CD4-positive, alpha-beta T cell treated with Interleukin-2 at 100 ng/mL for 4 hours (primary cell): ENCODE measurements around the gene CDK4.
A peak's percentile ranks its signal among the peaks of the same experiment; 100 is the strongest.

Source experiments
- DNase-seq: peaks from one replicate; pipeline ENCODE4 v3.0.0-alpha.2; 2020; ENCODE audit warnings: low spot score

CDK4 gene

GRCh38 chr12:57739387-57739786, 12.7 kb downstream of the CDK4 start:
- DNase-seq = no peak

- DNase-seq = no peak
These were observed 13.4 kb downstream of the CDK4 start, which contains the start of gene AGAP2 for GRCh38 chr12:57738661-57739237. AGAP2 (minus strand) TSS chr12:57738742; CDS start chr12:57738246, 496 bp downstream.

- no peak for DNase-seq
These were observed 14.3 kb downstream of the CDK4 start for GRCh38 chr12:57737467-57738460.

- DNase-seq = no peak
These were observed 15.2 kb downstream of the CDK4 start for GRCh38 chr12:57736741-57737466.

GRCh38 chr12:57735952-57736740, 16.0 kb downstream of the CDK4 start:
- no peak for DNase-seq

- no peak for DNase-seq
These were observed 16.8 kb downstream of the CDK4 start for GRCh38 chr12:57735198-57735855.

GRCh38 chr12:57734591-57734990, 17.5 kb downstream of the CDK4 start:
- DNase-seq = no peak

GRCh38 chr12:57733928-57734327, 18.2 kb downstream of the CDK4 start:
- DNase-seq = no peak

GRCh38 chr12:57732726-57733593, 19.1 kb downstream of the CDK4 start:
- DNase-seq = no peak

GRCh38 chr12:57732270-57732669, 19.8 kb downstream of the CDK4 start:
- no peak for DNase-seq

- no peak for DNase-seq
These were observed 20.6 kb downstream of the CDK4 start for GRCh38 chr12:57731411-57732080.

- DNase-seq = no peak
These were observed 21.6 kb downstream of the CDK4 start for GRCh38 chr12:57730336-57731067.

- DNase-seq = no peak
These were observed 22.7 kb downstream of the CDK4 start for GRCh38 chr12:57729321-57729844.

- no peak for DNase-seq
These were observed 24.2 kb downstream of the CDK4 start for GRCh38 chr12:57727758-57728395.

GRCh38 chr12:57726884-57727757, 25.0 kb downstream of the CDK4 start:
- DNase-seq = no peak

- peak; percentile 23 for DNase-seq
These were observed 25.8 kb downstream of the CDK4 start for GRCh38 chr12:57726151-57726883.

- DNase-seq = no peak
These were observed 26.3 kb downstream of the CDK4 start for GRCh38 chr12:57725851-57726150.
